ENCODE results near the gene GRK2.

DNA sequence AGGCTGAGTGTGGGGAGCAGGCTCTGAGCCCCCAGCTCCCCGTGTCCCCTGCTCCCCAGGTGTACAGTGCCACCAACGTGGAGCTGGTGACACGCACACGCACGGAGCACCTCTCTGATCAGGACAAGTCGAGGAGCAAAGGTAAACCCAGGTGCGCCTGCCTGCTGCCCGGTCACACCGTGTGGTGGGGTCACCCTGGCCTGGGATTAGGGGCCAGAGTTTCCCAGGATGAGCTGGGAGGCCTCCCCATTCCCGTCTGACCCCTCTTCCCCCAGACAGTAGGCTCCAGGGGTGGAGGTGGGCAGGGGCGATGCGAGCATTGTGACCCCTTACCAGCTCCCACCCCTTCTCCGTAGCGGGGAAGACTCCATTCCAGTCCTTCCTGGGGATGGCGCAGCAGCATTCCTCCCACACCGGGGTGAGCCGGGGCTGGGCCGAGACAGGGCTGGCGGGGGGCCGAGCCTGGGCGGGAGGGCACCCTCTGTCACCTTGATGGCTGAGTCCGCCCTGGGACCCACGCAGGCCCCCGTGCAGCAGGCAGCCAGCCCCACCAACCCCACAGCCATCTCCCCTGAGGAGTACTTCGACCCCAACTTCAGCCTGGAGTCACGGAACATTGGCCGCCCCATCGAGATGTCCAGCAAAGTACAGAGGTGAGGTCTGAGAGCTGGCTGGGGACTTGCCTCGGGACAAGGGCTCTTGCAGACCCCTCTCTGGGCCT, 33.4 kb downstream of the GRK2 start:
- TF ChIP-seq, protein P1, sequence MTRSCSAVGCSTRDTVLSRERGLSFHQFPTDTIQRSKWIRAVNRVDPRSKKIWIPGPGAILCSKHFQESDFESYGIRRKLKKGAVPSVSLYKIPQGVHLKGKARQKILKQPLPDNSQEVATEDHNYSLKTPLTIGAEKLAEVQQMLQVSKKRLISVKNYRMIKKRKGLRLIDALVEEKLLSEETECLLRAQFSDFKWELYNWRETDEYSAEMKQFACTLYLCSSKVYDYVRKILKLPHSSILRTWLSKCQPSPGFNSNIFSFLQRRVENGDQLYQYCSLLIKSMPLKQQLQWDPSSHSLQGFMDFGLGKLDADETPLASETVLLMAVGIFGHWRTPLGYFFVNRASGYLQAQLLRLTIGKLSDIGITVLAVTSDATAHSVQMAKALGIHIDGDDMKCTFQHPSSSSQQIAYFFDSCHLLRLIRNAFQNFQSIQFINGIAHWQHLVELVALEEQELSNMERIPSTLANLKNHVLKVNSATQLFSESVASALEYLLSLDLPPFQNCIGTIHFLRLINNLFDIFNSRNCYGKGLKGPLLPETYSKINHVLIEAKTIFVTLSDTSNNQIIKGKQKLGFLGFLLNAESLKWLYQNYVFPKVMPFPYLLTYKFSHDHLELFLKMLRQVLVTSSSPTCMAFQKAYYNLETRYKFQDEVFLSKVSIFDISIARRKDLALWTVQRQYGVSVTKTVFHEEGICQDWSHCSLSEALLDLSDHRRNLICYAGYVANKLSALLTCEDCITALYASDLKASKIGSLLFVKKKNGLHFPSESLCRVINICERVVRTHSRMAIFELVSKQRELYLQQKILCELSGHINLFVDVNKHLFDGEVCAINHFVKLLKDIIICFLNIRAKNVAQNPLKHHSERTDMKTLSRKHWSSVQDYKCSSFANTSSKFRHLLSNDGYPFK (CRISPR knock-in tag; IDR thresholded peaks at IDR 0.05; ENCODE audit: borderline replicate concordance): no peak
- TF ChIP-seq CREB1 (IDR thresholded peaks at IDR 0.05): no peak
- no peak for TF ChIP-seq CREB1 (CRISPR knock-in tag; IDR thresholded peaks at IDR 0.05)
- no peak for TF ChIP-seq CTCF (CRISPR knock-in tag; IDR thresholded peaks at IDR 0.05)
- TF ChIP-seq POLR2A (IDR thresholded peaks at IDR 0.05; ENCODE audit: insufficient read depth in 1 of 2, low read depth in 2 of 2, low read length in 2 of 2): no peak

Data from HepG2 (cell line).